ENCODE results near the gene APMAP. TPM values are rescaled to one million over a fixed set of nuclear protein-coding genes. Genes with fewer than 3 reads are reported as not detected.
A peak's percentile ranks its signal among the peaks of the same experiment; 100 is the strongest.

The APMAP gene
- total RNA-seq, 1 experiment from 2014 or later, result 67.8 TPM

DNA sequence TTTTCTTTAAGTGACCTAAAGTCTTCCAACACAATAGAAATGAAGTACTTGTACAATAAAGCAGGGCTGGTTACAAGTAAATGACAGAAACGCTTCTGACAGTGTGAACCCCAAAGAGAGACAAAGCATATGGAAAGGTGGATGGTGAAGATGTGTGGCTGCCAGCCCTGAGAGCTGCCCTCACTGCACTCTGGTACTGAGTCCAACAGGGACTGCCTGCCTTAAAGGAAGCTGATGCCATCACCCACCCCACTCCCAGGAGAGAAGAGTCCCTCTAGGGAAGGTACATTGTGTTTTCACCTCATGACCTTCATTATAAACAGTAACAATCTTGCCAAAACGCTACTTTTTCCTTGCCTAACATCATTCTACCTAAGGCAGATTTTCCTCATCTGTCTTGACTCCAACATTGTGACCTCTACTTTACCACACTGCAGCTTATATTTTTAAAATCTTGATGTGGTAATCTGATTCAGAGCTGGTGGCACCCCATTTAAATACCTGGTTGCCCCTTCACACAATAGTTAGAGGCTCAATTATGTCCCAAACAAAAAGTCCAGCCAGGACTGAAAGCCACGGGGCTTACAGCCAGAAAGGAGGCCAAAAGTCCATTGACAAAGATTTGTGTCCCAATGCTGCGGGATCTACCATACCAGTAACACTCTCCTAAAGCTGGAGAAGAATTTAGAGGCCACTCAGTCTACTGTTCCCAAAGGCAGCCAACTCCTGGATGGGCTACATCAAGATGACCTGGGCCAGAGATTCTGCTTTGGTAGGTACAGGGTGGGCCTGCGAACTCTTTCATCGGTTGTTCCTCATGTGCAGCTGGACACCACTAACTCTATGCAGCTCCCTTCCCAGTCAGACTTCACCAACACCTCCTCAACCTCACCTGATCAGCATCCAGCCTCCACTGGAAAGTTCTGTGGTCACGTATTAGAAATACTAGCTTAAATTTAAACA lies 4.4 kb downstream of the APMAP start:
- Histone ChIP-seq H3K9me3 (ENCODE audit: control insufficient read depth, low read depth, low read length) (no peaks in the 10 kb centered on the region), H4K20me1 (ENCODE audit: control insufficient read depth, insufficient read depth, insufficient read length) (no peaks in the 10 kb centered on the region), H4K91ac (ENCODE audit: insufficient read length, low read depth, low read length) (no peak overlapping the region), H3K4me2 (ENCODE audit: insufficient read depth, insufficient read length, low read length) (no peak overlapping the region), H2BK12ac (ENCODE audit: insufficient read length, low read depth, low read length) (no peak overlapping the region), H3K23ac (ENCODE audit: insufficient read length, low read depth, low read length) (no peak overlapping the region), H3K27ac (ENCODE audit: insufficient read length, low read depth, low read length) (no peak overlapping the region), H3K23me2 (ENCODE audit: insufficient read length, low read depth, low read length, poor library complexity, severe bottlenecking) (peaks cover 8% of the 10 kb centered on the region), H3K56ac (ENCODE audit: insufficient read length, low read depth, low read length) (no peak overlapping the region), H2AK5ac (ENCODE audit: insufficient read length, low read length) (no peak overlapping the region), H3K18ac (ENCODE audit: insufficient read length, low read depth, low read length) (no peak overlapping the region), H2BK5ac (ENCODE audit: insufficient read length, low read length) (no peak overlapping the region), H2BK15ac (ENCODE audit: low read depth, low read length) (no peak overlapping the region), H3T11ph (ENCODE audit: low read length) (no peak overlapping the region), H3K79me1 (ENCODE audit: insufficient read depth, low read depth, low read length, poor library complexity, severe bottlenecking) (peaks cover 3% of the 10 kb centered on the region), H4K8ac (replicated peaks; ENCODE audit: insufficient read length, low read depth, low read length) (no peak overlapping the region), H2AFZ (ENCODE audit: low read length) (no peak overlapping the region), H3K9ac (ENCODE audit: extremely low read depth, insufficient read length, low read length) (no peak overlapping the region), H2BK120ac (ENCODE audit: low read depth, low read length, poor library complexity, severe bottlenecking) (no peak overlapping the region), H2BK20ac (ENCODE audit: low read depth, low read length, poor library complexity, severe bottlenecking) (no peak overlapping the region), H3K4me1 (ENCODE audit: insufficient read depth, low read length) (peaks cover 4% of the 10 kb centered on the region; the same call in 1 of the 2 replicates), H3K79me2 (ENCODE audit: insufficient read depth, low read length) (peaks cover 11% of the 10 kb centered on the region; the same call in 1 of the 2 replicates), H3K27me3 (ENCODE audit: insufficient read depth, low read length) (no peaks in the 10 kb centered on the region), H4K5ac (ENCODE audit: insufficient read length, low read depth, low read length) (no peak overlapping the region), H3K4ac (ENCODE audit: low read depth, low read length) (no peak overlapping the region), H3K14ac (ENCODE audit: insufficient read depth, low read length) (no peak overlapping the region)
- Mint-ChIP-seq H3K4me3 (no peak overlapping the region), H3K36me3 (ENCODE audit: insufficient read depth in 1 of 3, low read depth in 3 of 3) (peaks cover 4 to 13% (median 8%) of the 10 kb centered on the region in 3 experiments; a peak in 6 of 7 replicates), H3K9me3 (no peaks in the 10 kb centered on the region), H3K27ac (no peak overlapping the region), H3K4me1 (peaks cover 14 to 15% of the 10 kb centered on the region in 2 experiments), H3K27me3 (ENCODE audit: low read depth) (no peaks in the 10 kb centered on the region; the same call in 1 of the 2 replicates)
- DNase-seq, result peak; percentile 10
- no peak for TF ChIP-seq CTCF (conservative IDR thresholded peaks at IDR 0.05)
- no CpG with 5 or more reads among the region's 7 CpGs for WGBS (ENCODE audit: extremely low coverage, insufficient read length, low lambda C conversion rate)
